IPS DF 19.7 (cell line): ENCODE results near the gene THEM5.

ENCODE experiments used
- DNase-seq: peaks from one replicate; pipeline ENCODE4 v3.0.0-alpha.2; 2013; ENCODE audit warnings: low read depth, low spot score

THEM5 gene

GRCh38 chr1:151819976-151820623 is 33.4 kb downstream of the THEM5 start:
- no peak for DNase-seq

DNA sequence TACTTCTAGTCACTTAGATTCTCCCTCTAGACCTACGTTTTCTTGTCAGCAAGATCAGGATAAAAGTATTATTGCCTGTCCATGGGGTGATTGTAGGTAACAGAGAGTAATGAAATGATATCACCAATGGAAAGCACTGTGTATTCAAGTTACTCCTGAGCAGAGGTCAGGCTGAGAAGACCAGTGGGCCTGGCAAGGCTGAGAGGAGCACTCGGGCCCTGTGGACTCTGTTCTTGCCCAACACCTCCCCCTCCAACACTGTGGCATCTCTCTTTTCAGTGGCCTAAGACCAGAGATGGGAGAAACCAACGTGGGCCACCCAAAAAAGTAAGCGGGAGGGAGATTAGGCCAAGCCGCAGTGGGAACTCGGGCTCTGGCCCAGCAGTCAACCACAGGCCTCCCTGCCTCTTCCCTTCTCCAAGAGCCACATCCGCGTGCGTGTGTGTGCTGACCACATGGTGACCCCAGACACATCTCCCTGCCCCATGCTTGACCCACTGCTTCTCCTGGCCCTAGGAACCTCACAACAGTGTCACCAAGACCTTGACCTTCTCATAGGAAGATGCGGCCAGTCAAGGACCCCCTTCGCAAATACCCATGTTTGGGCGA is 34.2 kb downstream of the THEM5 start:
- no peak for DNase-seq

GRCh38 chr1:151817353-151817730 is 36.2 kb downstream of the THEM5 start:
- no peak for DNase-seq

GRCh38 chr1:151816548-151817352 is 36.8 kb downstream of the THEM5 start:
- no peak for DNase-seq

- no peak for DNase-seq
Measured at GRCh38 chr1:151815716-151816327, 37.7 kb downstream of the THEM5 start.

GRCh38 chr1:151814971-151815545 is 38.5 kb downstream of the THEM5 start:
- DNase-seq = no peak

GRCh38 chr1:151814426-151814825 is 39.1 kb downstream of the THEM5 start:
- DNase-seq = no peak

DNA sequence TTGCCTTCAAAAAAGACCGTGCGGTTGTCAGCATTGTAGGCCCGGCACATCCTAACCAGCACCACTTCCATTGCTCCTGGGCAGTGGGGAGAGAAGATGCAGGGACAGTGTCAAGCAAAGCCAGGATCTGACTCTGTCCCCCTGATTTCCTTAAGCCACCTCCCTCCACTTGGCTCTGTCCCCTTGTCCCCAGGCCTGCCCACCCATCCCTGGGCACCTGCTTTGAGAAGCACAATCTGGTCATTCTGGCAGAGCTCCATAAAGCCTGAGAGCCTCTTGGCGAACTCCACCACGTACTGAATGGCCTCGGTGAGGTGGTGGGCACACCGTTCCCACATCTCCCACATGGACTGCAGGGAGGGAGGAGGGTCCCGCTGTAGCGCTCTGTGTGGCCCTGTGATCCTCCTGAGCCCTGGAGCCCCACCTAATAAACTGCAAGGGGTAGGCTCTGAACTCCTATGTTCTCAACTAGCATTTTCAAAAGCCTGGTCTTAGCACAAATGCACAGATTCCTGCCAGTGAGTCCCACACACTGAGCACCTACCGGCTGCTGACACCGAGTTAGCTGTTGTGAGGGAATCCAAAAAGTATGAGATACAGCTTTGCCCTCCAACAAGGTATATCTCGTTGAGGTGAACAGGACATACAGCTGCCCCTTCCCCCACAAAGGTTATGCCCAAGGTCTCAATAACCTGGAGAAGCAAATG is 40.1 kb downstream of the THEM5 start:
- DNase-seq = no peak

- no peak for DNase-seq
Measured at GRCh38 chr1:151811181-151811580, 42.3 kb downstream of the THEM5 start.

DNA sequence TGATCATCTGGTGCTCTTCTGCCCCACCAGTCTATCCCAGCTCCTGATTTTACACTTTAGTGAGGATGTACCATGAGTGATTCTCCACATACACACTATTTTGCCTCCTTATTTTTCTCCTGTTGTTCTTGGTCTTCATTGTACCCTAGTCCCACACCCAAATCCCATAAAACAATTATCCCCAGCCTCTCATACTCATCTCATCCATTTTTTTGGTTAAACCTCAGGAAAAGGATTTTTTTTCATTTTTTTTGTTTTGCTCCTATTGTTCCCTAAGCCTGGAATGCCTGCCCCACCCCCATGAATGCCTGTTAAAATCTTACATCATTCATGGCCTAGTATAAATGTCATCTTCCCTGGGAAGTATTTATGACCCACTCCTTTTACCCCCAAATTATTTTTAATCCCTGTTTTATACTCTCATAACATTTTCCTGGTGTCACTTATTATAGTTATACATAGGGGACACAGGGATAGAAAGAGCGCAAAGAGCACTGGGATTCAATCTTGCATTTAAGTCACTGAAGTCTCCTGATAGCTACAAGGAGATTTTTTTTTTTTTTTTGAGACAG is 43.4 kb downstream of the THEM5 start:
- no peak for DNase-seq

DNA sequence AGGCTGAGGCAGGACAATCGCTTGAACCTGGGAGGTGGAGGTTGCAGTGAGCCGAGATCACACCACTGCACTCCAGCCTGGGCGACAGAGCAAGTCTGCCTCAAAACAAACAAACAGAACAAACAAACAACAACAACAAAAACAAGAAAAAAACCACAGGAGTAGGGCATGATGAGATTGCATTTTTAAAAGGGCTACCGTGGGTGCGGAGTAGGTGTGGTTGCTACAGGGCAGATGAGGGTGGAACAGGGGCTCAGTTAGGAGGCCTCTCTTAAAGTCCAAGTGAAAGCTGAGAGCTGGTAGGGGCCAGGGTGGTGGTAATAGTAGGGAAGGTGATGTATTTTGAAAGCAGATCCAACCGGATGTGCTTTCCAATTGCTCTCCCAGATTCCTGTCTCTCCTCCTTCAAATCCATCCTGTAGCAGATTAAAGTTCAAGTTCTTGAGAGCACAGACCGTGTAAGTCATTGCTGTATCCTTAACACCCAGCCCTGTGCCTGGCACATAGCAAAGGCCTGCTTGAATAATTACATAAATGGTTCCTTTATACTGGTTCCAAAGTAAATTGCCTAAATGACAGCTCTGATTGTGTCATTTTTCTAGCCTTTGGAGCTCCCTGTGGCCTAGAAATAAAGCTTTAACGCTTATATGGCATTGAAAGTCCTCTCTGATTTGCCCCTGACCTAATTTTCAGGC is 44.1 kb downstream of the THEM5 start:
- DNase-seq = no peak

DNA sequence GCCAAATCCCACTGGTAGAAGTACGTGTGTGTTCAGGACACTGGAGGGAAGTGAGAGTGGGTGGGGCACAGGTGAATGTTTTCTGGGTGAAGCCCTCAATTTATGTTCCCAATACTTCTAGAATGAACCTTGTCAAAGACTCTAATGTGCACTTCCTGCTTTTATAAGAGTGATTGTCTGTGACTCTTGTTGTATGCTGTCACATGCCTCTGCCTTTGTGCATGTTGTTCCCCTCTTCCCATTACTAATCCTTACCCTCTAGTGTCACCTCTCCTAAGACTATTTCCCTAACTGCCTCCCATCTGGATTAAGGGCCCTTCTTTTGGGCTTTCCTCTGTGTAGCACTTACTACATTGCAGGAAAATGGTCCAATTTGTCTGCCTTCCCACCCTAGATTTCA is 45.7 kb downstream of the THEM5 start:
- no peak for DNase-seq

GRCh38 chr1:151807131-151807530 is 46.4 kb downstream of the THEM5 start:
- DNase-seq = no peak

- DNase-seq = no peak
Measured at GRCh38 chr1:151806170-151806569, 47.3 kb downstream of the THEM5 start.

- DNase-seq = no peak
Measured at GRCh38 chr1:151805066-151805820, 48.3 kb downstream of the THEM5 start, which contains the start of gene LINGO4. LINGO4 (minus strand) TSS chr1:151805419; CDS start chr1:151802704, 2,715 bp downstream.

GRCh38 chr1:151803915-151804314 is 49.6 kb downstream of the THEM5 start:
- DNase-seq = no peak

DNA sequence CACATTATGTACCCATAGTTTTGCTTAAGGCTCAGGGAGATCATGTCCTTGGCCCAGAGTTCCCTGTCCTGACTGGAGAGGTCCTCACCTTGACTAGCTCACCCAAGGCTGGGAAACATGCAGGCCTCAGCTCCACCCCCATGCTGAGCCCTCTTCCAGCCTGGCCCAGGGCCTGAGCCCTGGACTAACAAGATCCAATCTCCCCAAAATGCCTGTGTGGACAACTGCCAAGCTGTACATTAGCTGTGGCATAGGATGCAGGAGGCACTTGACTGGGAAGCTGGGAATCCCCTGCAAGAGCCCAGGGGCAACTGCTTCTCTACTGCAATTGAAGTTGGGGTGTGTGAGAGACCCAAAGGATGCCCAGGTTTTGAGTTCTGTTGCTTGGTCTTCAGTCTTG is 50.3 kb downstream of the THEM5 start:
- no peak for DNase-seq

- no peak for DNase-seq
Measured at GRCh38 chr1:151802372-151802771, 51.1 kb downstream of the THEM5 start.

GRCh38 chr1:151801846-151802245 is 51.7 kb downstream of the THEM5 start:
- DNase-seq = no peak
